CD1c-positive myeloid dendritic cell (primary cell): ENCODE data around the gene GJA1.
"Not testable (repeated sequence)": the region's sequence is repeated elsewhere in the genome, so short reads cannot be mapped to it uniquely, and the experiment has no call there.

Experiments
- DNase-seq: peaks from one replicate; pipeline ENCODE4 v3.0.0-alpha.2; 2016; ENCODE audit errors: extremely low spot score

The GJA1 gene

GRCh38 chr6:121435444-121436069 is at the start of gene GJA1:
Gene GJA1, plus strand, starts transcription at chr6:121435646. Its CDS starts 11,202 bp downstream, at chr6:121446848.
- DNase-seq = no peak

- DNase-seq = not testable (repeated sequence)
Observed at GRCh38 chr6:121386551-121386950, 48.9 kb upstream of the GJA1 start.

GRCh38 chr6:121389419-121389818 is 46.0 kb upstream of the GJA1 start:
- DNase-seq = no peak

GRCh38 chr6:121393731-121394505 is 41.5 kb upstream of the GJA1 start:
- DNase-seq = no peak

- no peak for DNase-seq
Observed at GRCh38 chr6:121395736-121396135, 39.7 kb upstream of the GJA1 start.

- not testable (repeated sequence) for DNase-seq
Observed at GRCh38 chr6:121397188-121397587, 38.3 kb upstream of the GJA1 start.

GRCh38 chr6:121398127-121398526 is 37.3 kb upstream of the GJA1 start:
- no peak for DNase-seq

GRCh38 chr6:121399966-121400365 is 35.5 kb upstream of the GJA1 start:
- DNase-seq = no peak

GRCh38 chr6:121403964-121404363 is 31.5 kb upstream of the GJA1 start:
- no peak for DNase-seq

GRCh38 chr6:121405306-121405705 is 30.1 kb upstream of the GJA1 start:
- DNase-seq = no peak

- DNase-seq = no peak
Observed at GRCh38 chr6:121408321-121408720, 27.1 kb upstream of the GJA1 start.

GRCh38 chr6:121413879-121414278 is 21.6 kb upstream of the GJA1 start:
- no peak for DNase-seq

GRCh38 chr6:121418346-121418745 is 17.1 kb upstream of the GJA1 start:
- DNase-seq = no peak

- DNase-seq = no peak
Observed at GRCh38 chr6:121426686-121427085, 8.8 kb upstream of the GJA1 start.

GRCh38 chr6:121428872-121429756 is 6.3 kb upstream of the GJA1 start:
- DNase-seq = no peak

GRCh38 chr6:121430514-121431460 is 4.7 kb upstream of the GJA1 start:
- no peak for DNase-seq

- not testable (repeated sequence) for DNase-seq
Observed at GRCh38 chr6:121431776-121432175, 3.7 kb upstream of the GJA1 start.

GRCh38 chr6:121434037-121434770 is 1.2 kb upstream of the GJA1 start:
- DNase-seq = no peak

- DNase-seq = no peak
Observed at GRCh38 chr6:121436274-121436857, 920 bp downstream of the GJA1 start.
